ENCODE results near the gene PCBP2.

- no peak for TF ChIP-seq CTCF (conservative IDR thresholded peaks at IDR 0.05; ENCODE audit: low read depth, low read length)
- TF ChIP-seq MAFK (IDR thresholded peaks at IDR 0.05; ENCODE audit: low read depth, low read length) = no peak
- TF ChIP-seq MAZ (IDR thresholded peaks at IDR 0.05; ENCODE audit: borderline replicate concordance, low read depth, low read length) = no peak
- TF ChIP-seq ELK1 (IDR thresholded peaks at IDR 0.05; ENCODE audit: borderline replicate concordance, low read depth, low read length) = no peak
- no peak for TF ChIP-seq POLR2A (IDR thresholded peaks at IDR 0.05; ENCODE audit: low read depth, low read length)
- TF ChIP-seq RAD21 (IDR thresholded peaks at IDR 0.05; ENCODE audit: low read length) = no peak
These were observed 16.0 kb downstream of the PCBP2 start for GRCh38 chr12:53467880-53468279.

Measured in IMR-90 (cell line).